ENCODE data around the gene CHAT. TPM values are rescaled to one million over a fixed set of nuclear protein-coding genes. Genes with fewer than 3 reads are reported as not detected.

The CHAT gene
- total RNA-seq, 3 donors from 2014 or later = not detected

- H3K4me3 ChIP-seq = no peak overlapping the region
- intact Hi-C loops (cut with DNase I; ENCODE audit: low total_unique reads) = no loop called here
- no peak overlapping the region for H3K27ac ChIP-seq
- H3K4me1 ChIP-seq = no peaks in the 10 kb centered on the region
- DNase-seq (ENCODE audit: low spot score in 2 of 2) = no peak
- TF ChIP-seq POLR2A (IDR thresholded peaks at IDR 0.05) = no peak
- TF ChIP-seq POLR2AphosphoS5 (IDR thresholded peaks at IDR 0.05) = no peak
- TF ChIP-seq CTCF (IDR thresholded peaks at IDR 0.05) = no peak
- H3K27me3 ChIP-seq = peaks cover 0 to 23% of the 10 kb centered on the region in 2 donors
- H3K9me3 ChIP-seq = no peaks in the 10 kb centered on the region
- H3K36me3 ChIP-seq = no peaks in the 10 kb centered on the region
Measured at GRCh38 chr10:49596836-49597235, 17.0 kb upstream of the CHAT start.

- Histone ChIP-seq H3K4me3 (no peak overlapping the region), H3K27me3 (peaks cover 0 to 29% of the 10 kb centered on the region in 2 donors), H3K4me1 (no peaks in the 10 kb centered on the region), H3K27ac (no peak overlapping the region), H3K36me3 (no peaks in the 10 kb centered on the region), H3K9me3 (no peaks in the 10 kb centered on the region)
- DNase-seq (ENCODE audit: low spot score in 2 of 2) = no peak
- TF ChIP-seq POLR2A (IDR thresholded peaks at IDR 0.05) = no peak
- intact Hi-C loops (cut with DNase I; ENCODE audit: low total_unique reads) = no loop called here
Measured at GRCh38 chr10:49597426-49598163, 16.2 kb upstream of the CHAT start.

- Histone ChIP-seq H3K4me1 (no peaks in the 10 kb centered on the region), H3K36me3 (no peaks in the 10 kb centered on the region), H3K27me3 (peaks cover 0 to 33% of the 10 kb centered on the region in 2 donors), H3K4me3 (no peak overlapping the region), H3K27ac (no peak overlapping the region), H3K9me3 (no peaks in the 10 kb centered on the region)
- intact Hi-C loops (cut with DNase I; ENCODE audit: low total_unique reads) = no loop called here
- no peak for TF ChIP-seq POLR2AphosphoS5 (IDR thresholded peaks at IDR 0.05)
- no peak for TF ChIP-seq CTCF (IDR thresholded peaks at IDR 0.05)
- no peak for TF ChIP-seq POLR2A (IDR thresholded peaks at IDR 0.05)
- DNase-seq (ENCODE audit: low spot score in 2 of 2) = no peak
Measured at GRCh38 chr10:49598164-49598856, 15.5 kb upstream of the CHAT start.

GRCh38 chr10:49598986-49599385 is 14.9 kb upstream of the CHAT start:
- no peak for TF ChIP-seq POLR2AphosphoS5 (IDR thresholded peaks at IDR 0.05)
- TF ChIP-seq CTCF (IDR thresholded peaks at IDR 0.05) = no peak
- TF ChIP-seq POLR2A (IDR thresholded peaks at IDR 0.05) = no peak
- H3K27ac ChIP-seq = no peak overlapping the region
- H3K9me3 ChIP-seq = no peaks in the 10 kb centered on the region
- no peak for DNase-seq (ENCODE audit: low spot score in 2 of 2)
- intact Hi-C loops (cut with DNase I; ENCODE audit: low total_unique reads) = no loop called here
- peaks cover 0 to 39% of the 10 kb centered on the region in 2 donors for H3K27me3 ChIP-seq
- H3K4me3 ChIP-seq = no peak overlapping the region
- no peaks in the 10 kb centered on the region for H3K4me1 ChIP-seq
- no peaks in the 10 kb centered on the region for H3K36me3 ChIP-seq

GRCh38 chr10:49599546-49599945 is 14.3 kb upstream of the CHAT start:
- Histone ChIP-seq H3K4me1 (no peaks in the 10 kb centered on the region), H3K27ac (no peak overlapping the region), H3K9me3 (no peaks in the 10 kb centered on the region), H3K27me3 (peaks cover 0 to 40% of the 10 kb centered on the region in 2 donors), H3K36me3 (no peaks in the 10 kb centered on the region), H3K4me3 (no peak overlapping the region)
- intact Hi-C loops (cut with DNase I; ENCODE audit: low total_unique reads) = no loop called here
- TF ChIP-seq POLR2AphosphoS5 (IDR thresholded peaks at IDR 0.05) = no peak
- TF ChIP-seq CTCF (IDR thresholded peaks at IDR 0.05) = no peak
- no peak for TF ChIP-seq POLR2A (IDR thresholded peaks at IDR 0.05)
- DNase-seq (ENCODE audit: low spot score in 2 of 2) = no peak
